Measurements from ENCODE around the gene CORO2A.

The CORO2A gene

GRCh38 chr9:98218562-98219363 lies 26.3 kb upstream of the CORO2A start:
- DNase-seq: no peak

GRCh38 chr9:98217255-98217654 lies 24.8 kb upstream of the CORO2A start:
- no peak for DNase-seq

- DNase-seq: no peak
Observed at GRCh38 chr9:98216391-98216790, 24.0 kb upstream of the CORO2A start.

- DNase-seq: no peak
Observed at GRCh38 chr9:98215821-98216220, 23.4 kb upstream of the CORO2A start.

GRCh38 chr9:98215271-98215670 lies 22.8 kb upstream of the CORO2A start:
- DNase-seq: no peak

- no peak for DNase-seq
Observed at GRCh38 chr9:98214811-98215210, 22.4 kb upstream of the CORO2A start.

- no peak for DNase-seq
Observed at GRCh38 chr9:98211260-98211659, 18.8 kb upstream of the CORO2A start.

GRCh38 chr9:98210435-98210834 lies 18.0 kb upstream of the CORO2A start:
- DNase-seq: no peak

GRCh38 chr9:98209530-98209929 lies 17.1 kb upstream of the CORO2A start:
- DNase-seq: no peak

- DNase-seq: no peak
Observed at GRCh38 chr9:98208635-98209034, 16.2 kb upstream of the CORO2A start.

GRCh38 chr9:98207606-98208005 lies 15.2 kb upstream of the CORO2A start:
- no peak for DNase-seq

GRCh38 chr9:98206754-98207153 lies 14.3 kb upstream of the CORO2A start:
- no peak for DNase-seq

GRCh38 chr9:98204692-98205091 lies 12.3 kb upstream of the CORO2A start:
- DNase-seq: no peak

- DNase-seq: no peak
Observed at GRCh38 chr9:98203153-98203552, 10.7 kb upstream of the CORO2A start.

- no peak for DNase-seq
Observed at GRCh38 chr9:98202252-98202651, 9.8 kb upstream of the CORO2A start.

- no peak for DNase-seq
Observed at GRCh38 chr9:98201749-98202148, 9.3 kb upstream of the CORO2A start.

- DNase-seq: no peak
Observed at GRCh38 chr9:98201102-98201501, 8.7 kb upstream of the CORO2A start.

- no peak for DNase-seq
Observed at GRCh38 chr9:98199388-98200033, 7.1 kb upstream of the CORO2A start.

GRCh38 chr9:98195671-98196070 lies 3.2 kb upstream of the CORO2A start:
- no peak for DNase-seq

GRCh38 chr9:98193336-98193944 lies 1.0 kb upstream of the CORO2A start:
- DNase-seq: no peak

- DNase-seq: no peak
Observed at GRCh38 chr9:98191671-98192502, 550 bp downstream of the CORO2A start.

GRCh38 chr9:98191181-98191608 lies 1.2 kb downstream of the CORO2A start:
- no peak for DNase-seq

GRCh38 chr9:98190757-98191105 lies 1.7 kb downstream of the CORO2A start:
- no peak for DNase-seq
